Measurements from ENCODE around the gene TIAL1. TPM values are rescaled to one million over a fixed set of nuclear protein-coding genes. Genes with fewer than 3 reads are reported as not detected.

The TIAL1 gene
- total and polyA plus RNA-seq, 2 donors (not counting 3 experiments of a cell fraction or from before 2014, with no cell fraction given) = 57.7 to 150 TPM

- CTCF ChIA-PET = interaction anchor here (1.1 to 1.3 kb wide), 2 partner anchors 19 to 60 kb away, joined by 3 read pairs; no protein-coding TSS in a partner anchor
- no TSS peak for BruUV-seq (replicated peaks)
Observed at GRCh38 chr10:119549247-119549999, 47.3 kb downstream of the TIAL1 start.

More at GRCh38 chr10:119549247-119549999, 47.3 kb downstream of the TIAL1 start:
- POLR2A ChIA-PET = interaction anchor here (0.6 kb wide), 1 partner anchor 481 kb away, joined by 7 read pairs; no protein-coding TSS in a partner anchor
- H3K4me3 ChIP-seq (replicated peaks in 1 of 3; ENCODE audit: insufficient read depth in 1 of 3, low read depth in 1 of 3, low read length in 3 of 3) = no peak overlapping the region
- no peak overlapping the region for H3K4me2 ChIP-seq (ENCODE audit: insufficient read depth, low read length)
- H3K27me3 ChIP-seq (ENCODE audit: control insufficient read depth in 2 of 2, insufficient read depth in 2 of 2, low read length in 2 of 2) = peaks cover 12 to 26% of the 10 kb centered on the region in 2 experiments
- no peak overlapping the region for H2AFZ ChIP-seq (ENCODE audit: low read depth, low read length)
- no peak overlapping the region for H3K27ac ChIP-seq (ENCODE audit: insufficient read depth, low read depth, low read length)
- no peaks in the 10 kb centered on the region for H3K9me1 ChIP-seq (replicated peaks; ENCODE audit: control insufficient read depth, extremely low read depth, insufficient read depth, low read length)
- peaks cover 2% of the 10 kb centered on the region for H3K4me1 ChIP-seq (ENCODE audit: control insufficient read depth, extremely low read depth, insufficient read depth, low read length)
- dilution Hi-C loops (cut with MboI; ENCODE audit: extremely low pct_ligation_motif_present, low sequenced_read_pairs) (no loop called here), intact Hi-C loops (cut with micrococcal nuclease) (no loop called here)
- no peak for DNase-seq (ENCODE audit: low read depth, low spot score)
- no peak overlapping the region for H3K9ac ChIP-seq (replicated peaks; ENCODE audit: extremely low read depth, insufficient read depth, low read length)
- no peaks in the 10 kb centered on the region for H3K9me3 ChIP-seq (replicated peaks; ENCODE audit: control insufficient read depth, insufficient read depth, low read length)
- TF ChIP-seq FOS (IDR thresholded peaks at IDR 0.05; ENCODE audit: borderline replicate concordance, insufficient read depth, low read length) = no peak
- TF ChIP-seq GATA2 (IDR thresholded peaks at IDR 0.05; ENCODE audit: insufficient read depth, insufficient read length, low read depth, low read length) = no peak
- no peak for TF ChIP-seq POLR2AphosphoS5 (IDR thresholded peaks at IDR 0.05; ENCODE audit: insufficient read depth, low read depth, low read length)
- TF ChIP-seq POLR2A (IDR thresholded peaks at IDR 0.05; ENCODE audit: low read depth, low read length) = no peak
- TF ChIP-seq MAX (IDR thresholded peaks at IDR 0.05; ENCODE audit: insufficient read depth, insufficient read length) = no peak
- no peak for TF ChIP-seq JUN (IDR thresholded peaks at IDR 0.05; ENCODE audit: borderline replicate concordance, insufficient read depth, insufficient read length, low read depth)
- no peak for TF ChIP-seq MYC (IDR thresholded peaks at IDR 0.05; ENCODE audit: low read depth, low read length)
- TF ChIP-seq CTCF (IDR thresholded peaks at IDR 0.05; ENCODE audit: extremely low read depth in 1 of 2, insufficient read depth in 1 of 2, low read depth in 1 of 2, low read length in 2 of 2) = no peak
- no peak for TF ChIP-seq EZH2 (IDR thresholded peaks at IDR 0.05; ENCODE audit: borderline replicate concordance, low read depth, low read length, severe bottlenecking)
- no peaks in the 10 kb centered on the region for H3K79me2 ChIP-seq (ENCODE audit: control insufficient read depth, insufficient read depth, low read length)
- H3K36me3 ChIP-seq (ENCODE audit: control insufficient read depth in 2 of 2, extremely low read depth in 1 of 2, insufficient read depth in 2 of 2, low read length in 2 of 2) = no peaks in the 10 kb centered on the region
- FAIRE-seq = no peak
- no peaks in the 10 kb centered on the region for H4K20me1 ChIP-seq (replicated peaks; ENCODE audit: control insufficient read depth, extremely low read depth, insufficient read depth, low read length)

Data from endothelial cell of umbilical vein (primary cell).